Brain pericyte (primary cell): ENCODE data around the gene KRTAP4-7.
"Not testable (repeated sequence)": the region's sequence is repeated elsewhere in the genome, so short reads cannot be mapped to it uniquely, and the experiment has no call there.

ENCODE experiments used
- DNase-seq: peaks from one replicate; pipeline ENCODE4 v3.0.0-alpha.2; 2012; ENCODE audit warnings: low read depth, low spot score

The KRTAP4-7 gene

DNA sequence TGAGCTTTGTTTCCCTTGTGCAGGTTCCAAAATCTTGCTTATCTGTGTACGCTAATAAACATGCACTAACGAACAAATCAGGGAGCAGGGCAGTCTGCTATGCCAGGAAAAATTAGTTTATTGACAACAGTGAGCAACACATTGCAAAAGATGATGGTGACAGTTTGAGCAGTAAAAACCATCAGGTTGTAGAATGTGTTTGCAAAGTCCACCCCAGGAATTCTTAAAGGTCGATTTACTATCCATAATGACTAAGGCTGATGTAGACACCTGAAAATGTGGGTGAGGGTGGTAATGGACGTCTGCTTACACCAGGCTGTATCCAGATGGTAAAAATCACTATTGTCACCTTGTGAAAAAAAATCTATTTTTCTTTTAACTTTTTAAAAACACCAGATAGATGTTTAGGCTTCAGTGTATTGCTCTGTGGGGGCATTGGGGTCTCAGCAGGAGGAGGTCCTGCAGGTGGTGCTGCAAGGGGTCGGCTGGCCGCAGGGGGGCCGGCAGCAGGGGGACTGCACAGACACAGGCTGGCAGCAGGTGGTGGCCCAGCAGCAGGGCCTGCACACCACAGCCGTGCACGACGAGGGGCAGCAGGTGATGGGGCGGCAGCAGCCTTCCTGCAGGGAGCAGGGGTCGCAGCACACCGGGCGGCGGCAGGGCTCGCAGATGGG lies 18.8 kb upstream of the KRTAP4-7 start:
- DNase-seq: not testable (repeated sequence)

- no peak for DNase-seq
Observed at GRCh38 chr17:41065829-41066624, 17.9 kb upstream of the KRTAP4-7 start, which contains the start of gene KRTAP2-4. Gene KRTAP2-4, minus strand, starts transcription at chr17:41065879. Its CDS starts 34 bp downstream, at chr17:41065845.

DNA sequence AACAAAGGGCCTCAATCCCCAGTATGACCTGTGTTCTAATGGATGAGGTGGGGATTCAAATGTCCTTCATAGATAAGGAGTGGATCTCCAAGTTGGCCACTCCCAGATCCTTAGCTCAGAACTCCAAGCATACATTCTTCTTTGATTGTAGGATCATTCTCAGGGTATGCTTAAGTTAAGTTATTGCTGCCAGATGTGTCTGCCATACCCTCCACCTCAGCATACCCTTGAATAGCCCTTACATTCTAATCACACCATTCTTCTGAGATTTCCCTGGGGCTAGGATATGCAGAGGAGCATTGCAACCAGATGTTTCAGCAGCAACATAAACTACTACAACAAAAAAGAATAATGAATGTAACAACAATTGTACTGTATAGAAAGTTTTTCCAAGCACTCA lies 16.7 kb upstream of the KRTAP4-7 start:
- DNase-seq: no peak

- DNase-seq: no peak
Observed at GRCh38 chr17:41069031-41069430, 14.9 kb upstream of the KRTAP4-7 start.

DNA sequence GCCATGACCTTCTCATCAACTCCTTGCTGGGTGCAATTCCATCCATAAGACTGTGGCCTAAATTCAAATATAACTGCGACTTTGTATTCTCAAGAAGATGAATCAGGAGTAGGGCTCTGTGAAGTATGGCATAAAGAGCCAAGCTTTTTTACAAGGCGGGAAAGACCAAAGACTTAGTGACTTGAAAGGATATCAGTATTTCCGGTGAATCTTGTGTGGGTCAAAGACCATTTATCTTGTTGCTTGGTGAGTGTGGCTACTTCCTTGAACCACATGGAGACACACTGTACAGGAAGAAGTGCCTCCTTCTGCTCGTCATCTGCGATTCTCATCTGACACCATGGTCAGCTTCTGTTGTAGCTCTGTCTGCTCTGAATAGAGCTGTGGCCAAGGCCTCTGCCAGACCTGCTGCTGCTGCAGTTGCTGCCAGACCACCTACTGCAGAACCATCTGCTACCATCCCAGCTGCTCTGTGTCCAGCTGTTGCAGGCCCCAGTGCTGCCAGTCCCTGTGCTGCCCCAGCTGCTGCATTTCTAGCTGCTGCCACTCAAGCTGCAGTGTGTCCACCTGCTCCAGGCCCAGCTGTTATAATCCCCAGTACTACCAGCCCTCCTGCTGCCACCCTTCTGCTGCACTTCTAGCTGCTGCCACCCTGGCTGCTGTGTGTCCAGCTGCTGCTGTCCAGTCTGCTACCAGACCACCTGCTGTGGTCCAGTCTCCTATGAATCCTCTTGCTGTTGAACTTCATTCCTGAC lies 12.2 kb upstream of the KRTAP4-7 start:
- no peak for DNase-seq

DNA sequence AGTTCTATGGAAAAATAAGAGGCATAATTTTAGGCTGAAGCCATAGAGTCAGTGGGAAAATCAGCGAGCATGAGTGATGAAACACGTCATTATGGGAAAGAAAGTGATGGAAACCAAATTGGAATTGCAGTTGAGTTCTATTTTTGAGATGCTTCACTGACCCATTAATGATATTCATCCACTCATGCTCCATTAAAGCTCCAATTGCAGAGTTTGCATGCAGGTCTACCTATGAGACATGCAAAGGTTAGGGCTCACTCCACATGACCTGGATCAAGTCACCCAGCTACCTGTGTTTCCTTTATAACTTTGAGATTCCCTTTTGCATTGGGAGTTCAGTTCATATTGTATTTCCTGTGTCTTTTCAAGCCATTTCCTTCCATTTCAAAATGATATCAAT lies 10.3 kb upstream of the KRTAP4-7 start:
- DNase-seq: no peak

GRCh38 chr17:41076788-41077187 lies 7.2 kb upstream of the KRTAP4-7 start:
- DNase-seq: no peak

DNA sequence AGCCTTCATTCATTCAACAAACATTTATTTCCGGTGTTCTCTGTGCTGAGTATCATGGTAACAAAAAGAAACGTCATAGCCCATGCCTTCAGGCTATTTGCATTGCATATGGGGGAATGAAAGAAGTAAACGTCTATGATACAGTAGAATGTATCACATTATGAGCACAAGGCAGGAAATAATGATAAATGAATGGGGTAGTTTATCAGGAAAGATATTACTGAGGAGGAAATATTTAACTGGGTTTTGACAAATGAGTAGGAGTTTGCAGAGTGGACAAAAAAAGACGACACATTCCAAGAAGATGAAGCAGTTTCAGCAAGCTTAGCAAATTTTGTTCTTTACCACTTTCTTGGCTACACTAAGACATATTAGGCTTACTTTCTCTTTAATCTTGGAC lies 1.3 kb upstream of the KRTAP4-7 start:
- DNase-seq: no peak

DNA sequence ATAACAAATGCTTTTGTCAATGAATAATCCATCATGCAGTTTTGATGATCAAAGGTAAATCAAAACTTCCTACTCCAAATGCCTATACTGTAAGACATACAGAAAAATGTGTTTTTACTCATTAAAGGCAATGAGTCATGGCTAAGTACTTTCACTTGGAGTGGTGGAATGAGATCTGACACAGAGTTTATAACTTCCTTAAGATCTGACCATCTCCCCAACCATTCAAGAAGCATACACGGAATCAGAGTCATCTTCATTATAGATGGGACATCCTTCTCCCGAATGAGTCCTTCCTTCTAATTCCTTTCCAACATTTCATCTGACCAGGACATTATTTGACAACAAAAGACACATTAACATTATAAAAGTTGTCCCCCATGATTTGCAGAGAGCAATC lies 523 bp upstream of the KRTAP4-7 start:
- not testable (repeated sequence) for DNase-seq

GRCh38 chr17:41088760-41089352 lies 4.9 kb downstream of the KRTAP4-7 start:
- DNase-seq: not testable (repeated sequence)

- no peak for DNase-seq
Observed at GRCh38 chr17:41096055-41096454, 12.1 kb downstream of the KRTAP4-7 start.

DNA sequence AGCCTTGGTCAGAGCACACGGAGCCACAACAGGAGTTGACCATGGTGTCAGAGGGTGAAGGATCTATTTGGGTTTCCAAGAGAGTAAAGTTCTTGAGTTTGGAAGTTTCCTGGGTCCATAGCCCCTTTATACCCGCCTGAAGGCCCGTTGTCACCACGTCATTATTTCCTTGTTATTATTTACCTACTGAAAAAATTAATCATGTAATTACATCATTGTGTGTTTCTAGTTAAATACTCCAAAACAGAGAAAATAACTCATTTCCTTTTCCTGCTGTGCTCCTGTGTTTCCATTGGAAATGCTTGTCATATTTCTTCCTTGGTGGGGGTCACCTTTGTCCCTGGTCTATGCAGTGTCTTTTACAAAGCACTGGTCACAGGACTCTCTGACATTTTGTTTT lies 14.1 kb downstream of the KRTAP4-7 start, which contains the start of gene KRTAP4-8:
Gene KRTAP4-8, minus strand, starts transcription at position 101 of the 400 bp plus-strand sequence. Its CDS starts 58 bp downstream, at position 43.
- no peak for DNase-seq

DNA sequence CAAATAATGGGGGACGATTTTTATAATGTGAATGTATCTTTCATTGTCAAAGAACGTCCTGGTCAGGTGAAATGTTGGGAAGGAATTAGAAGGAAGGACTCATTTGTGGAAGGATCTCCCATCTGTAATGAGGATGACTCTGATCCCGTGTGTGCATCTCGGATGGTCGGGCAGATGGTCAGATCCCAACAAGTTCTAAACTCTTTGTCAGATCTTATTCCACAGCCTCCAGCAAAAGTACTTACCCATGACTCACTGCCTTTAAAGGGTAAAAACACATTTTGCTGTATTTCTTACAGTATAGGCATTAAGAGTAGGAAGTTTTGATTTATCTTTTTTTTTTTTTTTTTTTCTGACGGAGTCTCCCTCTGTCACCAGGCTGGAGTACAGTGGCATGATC lies 14.5 kb downstream of the KRTAP4-7 start:
- no peak for DNase-seq

DNA sequence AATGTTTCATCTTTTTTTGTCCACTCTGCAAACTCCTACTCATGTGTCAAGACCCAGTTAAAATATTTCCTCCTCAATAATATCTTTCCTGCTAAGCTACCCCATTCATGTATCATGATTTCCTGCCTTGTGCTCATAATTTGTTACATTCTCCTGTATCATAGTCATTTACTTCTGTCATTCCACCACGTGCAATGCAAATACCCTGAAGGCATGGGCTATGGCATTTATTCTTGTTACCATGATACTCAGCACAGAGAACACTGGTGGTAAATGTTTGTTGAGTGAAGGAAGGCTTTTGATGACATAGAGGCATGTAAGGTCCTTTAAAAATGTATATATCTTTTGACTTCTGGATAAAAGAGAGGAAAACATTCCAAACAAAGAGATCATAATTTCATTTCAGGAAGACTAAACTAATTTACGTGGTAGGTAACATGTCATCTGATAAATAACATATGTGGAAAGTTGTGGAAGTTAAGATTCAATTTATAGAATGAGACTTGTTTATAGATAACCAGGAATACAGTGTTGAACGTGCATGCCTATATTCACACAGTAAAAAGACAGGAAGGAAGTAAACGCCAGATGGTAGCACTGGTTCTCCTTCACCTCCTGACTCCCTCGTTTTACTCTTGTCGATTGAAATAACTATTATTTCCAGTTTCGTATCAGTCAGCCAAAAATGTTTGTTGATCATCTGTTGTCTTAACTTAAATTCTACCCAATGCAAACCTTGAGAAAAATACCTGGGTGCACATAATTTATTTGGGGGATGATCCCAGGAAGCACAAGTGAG lies 15.9 kb downstream of the KRTAP4-7 start:
- DNase-seq: not testable (repeated sequence)

- DNase-seq: no peak
Observed at GRCh38 chr17:41101586-41102259, 17.8 kb downstream of the KRTAP4-7 start, which contains the start of gene KRTAP4-16. Gene KRTAP4-16, minus strand, starts transcription at chr17:41102209. Its CDS starts 0 bp downstream, at chr17:41102209.

DNA sequence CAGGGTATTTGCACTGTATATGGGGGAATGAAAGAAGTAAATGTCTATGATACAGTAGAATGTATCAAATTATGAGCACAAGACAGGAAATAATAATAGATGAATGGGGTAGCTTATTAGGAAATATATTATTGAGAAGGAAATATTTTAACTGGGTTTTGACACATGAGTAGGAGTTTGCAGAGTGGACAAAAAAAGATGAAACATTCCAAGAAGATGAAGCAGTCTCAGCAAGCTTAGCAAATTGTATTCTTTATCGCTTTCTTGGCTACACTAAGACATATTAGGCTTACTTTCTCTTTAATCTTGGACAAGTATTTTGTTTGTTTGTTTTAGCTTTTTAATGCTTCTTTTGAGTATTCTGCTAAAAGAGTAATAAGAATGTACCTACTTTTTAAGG lies 19.9 kb downstream of the KRTAP4-7 start:
- DNase-seq: no peak

GRCh38 chr17:41104386-41105038 lies 20.6 kb downstream of the KRTAP4-7 start:
- not testable (repeated sequence) for DNase-seq

GRCh38 chr17:41105347-41105746 lies 21.4 kb downstream of the KRTAP4-7 start, which contains the start of gene KRTAP4-9:
Gene KRTAP4-9, plus strand, starts transcription at chr17:41105389. Its CDS starts 0 bp downstream, at chr17:41105389.
- DNase-seq: not testable (repeated sequence)

DNA sequence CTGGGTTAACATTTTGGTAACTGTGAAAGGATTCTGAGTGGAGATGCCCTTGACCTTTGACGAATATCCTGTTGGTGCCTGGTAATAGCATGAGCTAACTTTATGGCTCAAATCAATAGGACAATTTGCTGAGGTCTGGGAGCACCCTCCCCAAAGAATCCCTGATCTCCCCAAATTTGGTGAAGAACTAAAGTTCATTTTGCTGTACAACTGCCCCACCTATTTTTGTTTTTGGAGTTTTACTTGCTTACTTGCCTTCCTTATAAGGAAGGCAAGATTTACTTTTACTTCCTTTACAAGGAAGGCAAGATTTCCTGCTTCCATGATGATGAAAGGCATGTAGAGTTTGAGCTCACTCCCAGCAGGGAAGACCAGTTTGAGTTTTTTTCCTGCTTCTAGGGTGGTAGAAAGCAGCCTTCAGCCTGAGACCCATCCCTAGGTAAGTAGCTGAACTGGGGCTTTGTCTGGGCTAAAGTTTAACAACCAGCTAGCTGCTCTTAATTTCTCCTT lies 24.0 kb downstream of the KRTAP4-7 start:
- no peak for DNase-seq
